CD8-positive, alpha-beta memory T cell (primary cell): Measurements from ENCODE around the gene ZNF750. TPM values are rescaled to one million over a fixed set of nuclear protein-coding genes. Genes with fewer than 3 reads are reported as not detected.

Experiments used
- CTCF ChIA-PET: fragments of 350-600 bp; sonication (Branson Sonifier 250); formaldehyde crosslinking; loops from one replicate; lab custom pipeline; 2021; ENCODE audit warnings: antibody characterized with exemption; lab: Charles Lee
- POLR2A ChIA-PET: fragments of 350-600 bp; sonication (Branson Sonifier 250); formaldehyde crosslinking; loops from one replicate; lab custom pipeline; 2021; ENCODE audit warnings: antibody characterized with exemption; lab: Charles Lee
- DNase-seq, 5 donors: peaks; one replicate each; pipeline versions ENCODE4 v3.0.0 to v3.0.0-alpha.2; 2020 to 2022; ENCODE audit warnings: mixed read lengths in 1 of 5
- H3K27ac ChIP-seq: one replicate; pipeline ENCODE4 v1.7.0; 2013; ENCODE audit warnings: low read depth, mild to moderate bottlenecking, low read length, moderate library complexity
- H3K27me3 ChIP-seq: 2 replicates; pipeline ENCODE4 v1.7.0; 2013; ENCODE audit warnings: low read length, mild to moderate bottlenecking; ENCODE audit not compliant: insufficient read depth, poor library complexity, severe bottlenecking
- H3K36me3 ChIP-seq: 2 replicates; pipeline ENCODE4 v1.7.0; 2013; ENCODE audit warnings: mild to moderate bottlenecking, low read length, moderate library complexity; ENCODE audit not compliant: insufficient read depth
- H3K4me1 ChIP-seq: 2 replicates; pipeline ENCODE4 v1.7.0; 2013; ENCODE audit warnings: mild to moderate bottlenecking, low read length, moderate library complexity; ENCODE audit not compliant: insufficient read depth
- H3K4me3 ChIP-seq: 2 replicates; pipeline ENCODE4 v1.7.0; 2013; ENCODE audit warnings: mild to moderate bottlenecking, low read length
- H3K9me3 ChIP-seq: 2 replicates; pipeline ENCODE4 v1.7.0; 2013; ENCODE audit warnings: mild to moderate bottlenecking, low read length
- H3K27ac Mint-ChIP-seq, 8 donors: one replicate each; pipeline ENCODE4 v1.8.0; 2020 to 2021; ENCODE audit warnings: mixed read lengths in 8 of 8, mild to moderate bottlenecking in 6 of 8, inconsistent platforms in 3 of 8, moderate library complexity in 3 of 8
- H3K27me3 Mint-ChIP-seq, 2 donors: one replicate each; pipeline ENCODE4 v1.8.0; 2020 to 2021; ENCODE audit warnings: mixed read lengths in 2 of 2, mild to moderate bottlenecking in 1 of 2, moderate library complexity in 1 of 2
- H3K36me3 Mint-ChIP-seq, 3 donors: one replicate each; pipeline ENCODE4 v1.8.0; 2020 to 2021; ENCODE audit warnings: mixed read lengths in 3 of 3, inconsistent platforms in 1 of 3, mild to moderate bottlenecking in 1 of 3
- H3K4me1 Mint-ChIP-seq, 3 donors: one replicate each; pipeline ENCODE4 v1.8.0; 2020 to 2021; ENCODE audit warnings: mixed read lengths in 3 of 3, inconsistent platforms in 1 of 3, mild to moderate bottlenecking in 1 of 3
- H3K4me3 Mint-ChIP-seq, 7 donors: one replicate each; pipeline ENCODE4 v1.8.0; 2020 to 2021; ENCODE audit warnings: mixed read lengths in 7 of 7, mild to moderate bottlenecking in 6 of 7, moderate library complexity in 4 of 7, inconsistent platforms in 2 of 7
- H3K9me3 Mint-ChIP-seq, 5 donors: one replicate each; pipeline ENCODE4 v1.8.0; 2020 to 2022; ENCODE audit warnings: mixed read lengths in 5 of 5, mild to moderate bottlenecking in 3 of 5, moderate library complexity in 2 of 5, inconsistent platforms in 1 of 5
- polyA plus RNA-seq: library from polyadenylated mRNA; unstranded; fragments of 300-500 nt; fragmentation: Illumina TruSeq; gene quantifications from one replicate; pipeline ENCODE4 v1.2.3, GENCODE V29; 2021
- total RNA-seq, 2 experiments: library from RNA; stranded (reverse); gene quantifications; one replicate each; pipeline ENCODE4 v1.2.3, GENCODE V29; 2021

ZNF750 gene
- total and polyA plus RNA-seq, 3 experiments from 2014 or later = not detected

DNA sequence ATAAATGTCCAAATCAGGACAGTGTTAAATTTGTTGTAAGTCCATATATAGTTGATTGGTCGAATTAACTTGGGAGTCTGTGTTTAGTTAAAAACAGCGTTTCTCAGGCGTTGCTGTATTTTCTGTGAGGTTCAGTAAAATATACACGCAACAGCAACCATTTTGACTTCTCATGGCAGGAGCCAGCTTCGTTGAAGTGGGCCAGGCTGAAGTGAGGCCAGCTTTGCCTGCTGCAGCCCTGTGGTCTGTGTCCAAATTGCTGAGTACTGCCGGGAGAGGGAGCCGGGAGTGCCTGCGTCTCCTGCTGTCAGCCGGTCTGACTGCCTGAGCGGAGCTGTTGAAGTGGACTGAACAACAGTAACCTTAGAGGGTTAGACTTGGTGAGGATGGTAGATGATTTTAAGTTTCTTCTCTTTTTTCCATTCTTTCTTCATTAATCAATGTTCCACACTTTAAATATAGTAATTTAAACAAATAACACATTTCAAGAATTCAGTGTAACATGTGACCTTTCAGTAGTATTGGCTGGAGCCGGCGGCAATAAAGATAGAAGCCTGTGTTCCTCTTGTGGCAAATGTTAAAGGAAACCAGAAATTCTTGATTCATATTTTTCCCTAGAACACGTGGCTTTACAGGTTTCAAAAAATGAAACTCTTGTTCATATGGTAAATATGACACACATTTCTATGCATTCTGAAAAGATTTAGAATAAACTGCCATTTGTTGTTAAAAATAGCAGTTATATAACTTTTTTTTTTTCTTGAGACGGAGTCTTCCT is 37.0 kb upstream of the ZNF750 start:
- CTCF ChIA-PET = interaction anchor here (1.0 to 2.0 kb wide), 2 partner anchors 13 to 38 kb away, joined by 3 to 8 read pairs; no protein-coding TSS in a partner anchor
- H3K4me1 Mint-ChIP-seq = peaks cover 30 to 49% (median 42%) of the 10 kb centered on the region in 3 donors

GRCh38 chr17:82876149-82876548 is 36.3 kb upstream of the ZNF750 start:
- Mint-ChIP-seq H3K4me3 (no peak overlapping the region), H3K9me3 (no peaks in the 10 kb centered on the region), H3K4me1 (peaks cover 27 to 43% (median 35%) of the 10 kb centered on the region in 3 donors), H3K27ac (peak overlapping the region in 1 of 8 donors; percentile 4), H3K27me3 (peaks cover 0 to 2% of the 10 kb centered on the region in 2 donors), H3K36me3 (peaks cover 0 to 54% (median 4%) of the 10 kb centered on the region in 3 donors)
- Histone ChIP-seq H3K27ac (no peak overlapping the region), H3K4me3 (no peak overlapping the region), H3K4me1 (peaks cover 5% of the 10 kb centered on the region), H3K36me3 (peaks cover 4% of the 10 kb centered on the region), H3K27me3 (no peaks in the 10 kb centered on the region), H3K9me3 (no peaks in the 10 kb centered on the region)
- CTCF ChIA-PET = interaction anchor here (1.0 to 2.0 kb wide), 3 partner anchors 9 to 38 kb away, joined by 3 to 8 read pairs (median 7); no protein-coding TSS in a partner anchor
- DNase-seq = no peak
- POLR2A ChIA-PET = no interaction called here

More for the DNA sequence above, 37.0 kb upstream of the ZNF750 start:
- H3K27me3 ChIP-seq = no peaks in the 10 kb centered on the region
- Mint-ChIP-seq H3K27ac (peak overlapping the region in 4 of 8 donors; percentile 30 to 87 (median 56)), H3K9me3 (no peaks in the 10 kb centered on the region), H3K4me3 (peak overlapping the region in 1 of 7 donors; percentile 9), H3K36me3 (peaks cover 0 to 50% (median 4%) of the 10 kb centered on the region in 3 donors), H3K27me3 (peaks cover 0 to 2% of the 10 kb centered on the region in 2 donors)
- H3K36me3 ChIP-seq = no peaks in the 10 kb centered on the region
- H3K9me3 ChIP-seq = no peaks in the 10 kb centered on the region
- H3K4me3 ChIP-seq = no peak overlapping the region
- H3K4me1 ChIP-seq = peaks cover 11% of the 10 kb centered on the region
- POLR2A ChIA-PET = no interaction called here
- no peak overlapping the region for H3K27ac ChIP-seq
- DNase-seq = peak in 1 of 5 donors; percentile 21

GRCh38 chr17:82875407-82875856 is 35.6 kb upstream of the ZNF750 start:
- CTCF ChIA-PET = interaction anchor here (0.6 to 2.0 kb wide), 3 partner anchors 10 to 11 kb away, joined by 3 to 8 read pairs (median 7); no protein-coding TSS in a partner anchor
- H3K4me1 ChIP-seq = no peaks in the 10 kb centered on the region
- H3K36me3 ChIP-seq = peaks cover 11% of the 10 kb centered on the region
- H3K27ac ChIP-seq = no peak overlapping the region
- peaks cover 0 to 2% of the 10 kb centered on the region in 2 donors for H3K27me3 Mint-ChIP-seq
- no peaks in the 10 kb centered on the region for H3K9me3 ChIP-seq
- no peak overlapping the region for H3K4me3 ChIP-seq
- H3K9me3 Mint-ChIP-seq = no peaks in the 10 kb centered on the region
- POLR2A ChIA-PET = interaction anchor here (0.6 kb wide), 1 partner anchor 31 kb away, joined by 4 read pairs; no protein-coding TSS in a partner anchor
- no peaks in the 10 kb centered on the region for H3K27me3 ChIP-seq
- peaks cover 0 to 60% (median 4%) of the 10 kb centered on the region in 3 donors for H3K36me3 Mint-ChIP-seq
- peaks cover 23 to 39% (median 34%) of the 10 kb centered on the region in 3 donors for H3K4me1 Mint-ChIP-seq
- H3K4me3 Mint-ChIP-seq = no peak overlapping the region
- DNase-seq = peak in 1 of 5 donors; percentile 38
- H3K27ac Mint-ChIP-seq = peak overlapping the region in 1 of 8 donors; percentile 74

GRCh38 chr17:82874011-82874835 is 34.4 kb upstream of the ZNF750 start:
- Mint-ChIP-seq H3K4me3 (no peak overlapping the region), H3K27me3 (peaks cover 0 to 2% of the 10 kb centered on the region in 2 donors), H3K27ac (peak overlapping the region in 1 of 8 donors; percentile 74), H3K9me3 (no peaks in the 10 kb centered on the region), H3K36me3 (peaks cover 0 to 60% (median 2%) of the 10 kb centered on the region in 3 donors), H3K4me1 (peaks cover 12 to 32% (median 27%) of the 10 kb centered on the region in 3 donors)
- Histone ChIP-seq H3K4me1 (no peaks in the 10 kb centered on the region), H3K27me3 (no peaks in the 10 kb centered on the region), H3K4me3 (no peak overlapping the region), H3K36me3 (peaks cover 12% of the 10 kb centered on the region), H3K9me3 (no peaks in the 10 kb centered on the region), H3K27ac (no peak overlapping the region)
- ChIA-PET POLR2A (no interaction called here), CTCF (interaction anchor here (0.6 to 2.0 kb wide), 3 partner anchors 10 to 21 kb away, joined by 3 to 8 read pairs (median 7); no protein-coding TSS in a partner anchor)
- peak in 1 of 5 donors; percentile 29 for DNase-seq

GRCh38 chr17:82873521-82873920 is 33.7 kb upstream of the ZNF750 start:
- Histone ChIP-seq H3K36me3 (peaks cover 12% of the 10 kb centered on the region), H3K9me3 (no peaks in the 10 kb centered on the region), H3K27ac (no peak overlapping the region), H3K4me3 (no peak overlapping the region), H3K4me1 (no peaks in the 10 kb centered on the region), H3K27me3 (no peaks in the 10 kb centered on the region)
- peaks cover 8 to 28% (median 27%) of the 10 kb centered on the region in 3 donors for H3K4me1 Mint-ChIP-seq
- POLR2A ChIA-PET = interaction anchor here (0.9 kb wide), 1 partner anchor 11 kb away, joined by 3 read pairs; no protein-coding TSS in a partner anchor
- H3K36me3 Mint-ChIP-seq = peaks cover 0 to 59% (median 3%) of the 10 kb centered on the region in 3 donors
- H3K27ac Mint-ChIP-seq = peak overlapping the region in 4 of 8 donors; percentile 27 to 56 (median 48)
- no peak overlapping the region for H3K4me3 Mint-ChIP-seq
- no peaks in the 10 kb centered on the region for H3K9me3 Mint-ChIP-seq
- H3K27me3 Mint-ChIP-seq = no peaks in the 10 kb centered on the region
- CTCF ChIA-PET = no interaction called here
- DNase-seq = no peak

GRCh38 chr17:82872591-82873520 is 33.0 kb upstream of the ZNF750 start:
- Mint-ChIP-seq H3K36me3 (peaks cover 0 to 54% (median 3%) of the 10 kb centered on the region in 3 donors), H3K9me3 (no peaks in the 10 kb centered on the region), H3K4me1 (peaks cover 6 to 26% (median 26%) of the 10 kb centered on the region in 3 donors), H3K27me3 (no peaks in the 10 kb centered on the region), H3K27ac (peak overlapping the region in 4 of 8 donors; percentile 27 to 92 (median 53)), H3K4me3 (no peak overlapping the region)
- H3K27ac ChIP-seq = no peak overlapping the region
- POLR2A ChIA-PET = interaction anchor here (0.9 kb wide), 1 partner anchor 12 kb away, joined by 3 read pairs; no protein-coding TSS in a partner anchor
- no peaks in the 10 kb centered on the region for H3K9me3 ChIP-seq
- peaks cover 3% of the 10 kb centered on the region for H3K4me1 ChIP-seq
- H3K27me3 ChIP-seq = no peaks in the 10 kb centered on the region
- DNase-seq = peak in 1 of 5 donors; percentile 41
- CTCF ChIA-PET = no interaction called here
- no peak overlapping the region for H3K4me3 ChIP-seq
- peaks cover 12% of the 10 kb centered on the region for H3K36me3 ChIP-seq
